NCI-H2227 treated with DMSO at 0.1 percent for 48 hours (cell line): Measurements from ENCODE around the gene HSD3B7.
"Not testable (repeated sequence)": the region's sequence is repeated elsewhere in the genome, so short reads cannot be mapped to it uniquely, and the experiment has no call there.

ENCODE experiments used
- DNase-seq: peaks from one replicate; lab custom pipeline; 2025; lab: John Stamatoyannopoulos, UW

The HSD3B7 gene

GRCh38 chr16:30984669-30985400 lies at the start of gene HSD3B7:
Gene HSD3B7, plus strand, starts transcription at chr16:30985207. Its CDS starts 452 bp downstream, at chr16:30985659.
- peak; percentile 79 for DNase-seq

- DNase-seq: no peak
Observed at GRCh38 chr16:30937692-30938091, 47.3 kb upstream of the HSD3B7 start.

- not testable (repeated sequence) for DNase-seq
Observed at GRCh38 chr16:30939571-30939970, 45.4 kb upstream of the HSD3B7 start.

GRCh38 chr16:30941600-30942425 lies 43.2 kb upstream of the HSD3B7 start:
- peak; percentile 31 for DNase-seq

- no peak for DNase-seq
Observed at GRCh38 chr16:30942426-30942806, 42.6 kb upstream of the HSD3B7 start.

- DNase-seq: no peak
Observed at GRCh38 chr16:30944352-30944751, 40.7 kb upstream of the HSD3B7 start.

- DNase-seq: no peak
Observed at GRCh38 chr16:30946671-30947540, 38.1 kb upstream of the HSD3B7 start.

GRCh38 chr16:30947541-30947858 lies 37.5 kb upstream of the HSD3B7 start:
- DNase-seq: no peak

- peak; percentile 99 for DNase-seq
Observed at GRCh38 chr16:30947859-30948666, 36.9 kb upstream of the HSD3B7 start.

- peak; percentile 47 for DNase-seq
Observed at GRCh38 chr16:30948667-30949649, 36.0 kb upstream of the HSD3B7 start, which contains the start of gene ORAI3. Gene ORAI3, plus strand, starts transcription at chr16:30949068. Its CDS starts 222 bp downstream, at chr16:30949290.

- no peak for DNase-seq
Observed at GRCh38 chr16:30949650-30950515, 35.1 kb upstream of the HSD3B7 start.

GRCh38 chr16:30950516-30951065 lies 34.4 kb upstream of the HSD3B7 start:
- no peak for DNase-seq

GRCh38 chr16:30951193-30951592 lies 33.8 kb upstream of the HSD3B7 start:
- no peak for DNase-seq

GRCh38 chr16:30951750-30952149 lies 33.3 kb upstream of the HSD3B7 start:
- DNase-seq: no peak

GRCh38 chr16:30953111-30953510 lies 31.9 kb upstream of the HSD3B7 start:
- no peak for DNase-seq

- peak; percentile 75 for DNase-seq
Observed at GRCh38 chr16:30953511-30954124, 31.4 kb upstream of the HSD3B7 start.

- DNase-seq: no peak
Observed at GRCh38 chr16:30954993-30955392, 30.0 kb upstream of the HSD3B7 start.
